HG03097 (cell line): ENCODE results near the gene SLC31A2.

Experiments
- ATAC-seq: cut with Tn5 transposase; IDR thresholded peaks from one replicate; pipeline ENCODE4 v1.9.1; 2021; ENCODE audit not compliant: unreplicated experiment, low FRiP score

The SLC31A2 gene

GRCh38 chr9:113184539-113184938 lies 33.7 kb downstream of the SLC31A2 start:
- no peak for ATAC-seq

DNA sequence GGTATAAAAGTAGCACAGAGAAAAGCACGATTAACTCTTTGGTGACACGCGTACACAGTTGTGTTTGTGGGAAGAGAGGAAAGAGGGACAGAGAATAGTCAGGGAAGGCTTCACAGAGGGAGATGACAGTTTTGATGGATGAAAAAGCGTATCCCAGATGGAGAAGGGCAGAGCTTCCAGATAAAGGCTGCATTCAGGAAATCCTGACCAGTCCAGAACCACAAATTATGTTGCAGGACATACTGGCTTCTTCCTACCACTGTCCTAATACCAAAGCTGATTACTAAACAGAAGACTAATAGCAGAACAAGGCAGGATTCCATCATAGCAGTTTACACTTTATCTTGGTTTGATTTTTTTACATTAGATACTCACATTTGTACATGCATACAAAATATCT lies 34.5 kb downstream of the SLC31A2 start:
- ATAC-seq: no peak

- no peak for ATAC-seq
Observed at GRCh38 chr9:113186137-113186755, 35.4 kb downstream of the SLC31A2 start.

GRCh38 chr9:113187929-113188595 lies 37.3 kb downstream of the SLC31A2 start:
- no peak for ATAC-seq

DNA sequence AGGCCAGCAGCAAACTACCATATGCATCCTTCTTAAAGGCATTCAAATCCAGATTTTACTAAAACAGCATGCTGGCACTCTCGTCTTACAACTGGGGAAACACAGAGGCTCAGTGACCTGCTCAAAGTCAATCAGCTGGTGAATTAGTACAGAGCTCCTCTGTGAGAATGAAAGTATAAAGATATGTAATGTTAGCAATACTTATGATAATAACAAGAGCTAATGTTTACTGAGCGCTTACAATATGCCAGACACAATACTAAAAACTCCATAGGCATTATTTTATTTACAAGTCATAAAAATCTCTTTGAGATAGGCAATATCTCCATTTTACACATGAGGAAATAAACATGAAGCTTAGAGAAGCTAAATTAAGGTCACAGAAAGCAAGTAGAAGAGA lies 41.6 kb downstream of the SLC31A2 start:
- no peak for ATAC-seq

DNA sequence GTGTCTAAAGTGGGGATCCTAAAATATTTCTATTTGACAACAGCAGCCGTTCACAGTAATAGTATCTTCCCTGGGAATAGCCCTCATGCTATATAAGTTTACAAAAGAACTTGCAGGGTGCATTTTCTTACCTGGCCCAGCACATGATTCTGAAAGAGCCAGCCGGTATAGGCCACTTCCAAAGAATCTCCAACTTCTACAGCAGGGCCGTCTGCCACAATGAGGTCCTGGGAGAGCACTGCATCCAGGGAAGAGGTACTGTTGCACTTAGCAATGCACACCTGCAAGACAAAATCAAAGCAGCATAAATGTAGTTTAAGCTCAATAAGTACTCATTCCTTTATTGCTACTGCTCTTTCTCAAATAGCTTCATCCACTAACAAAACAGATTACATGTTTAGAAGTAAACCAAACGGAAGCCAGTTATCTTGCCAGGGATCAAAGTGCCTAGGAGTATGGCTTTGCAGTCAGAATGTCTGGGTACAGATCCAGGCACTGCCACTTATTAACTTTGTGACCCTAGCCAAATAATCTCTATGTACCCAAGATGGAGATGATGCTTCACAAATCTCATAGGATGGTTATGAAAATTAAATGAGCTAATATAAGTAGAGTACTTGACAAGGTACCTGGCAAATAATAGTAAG lies 49.0 kb downstream of the SLC31A2 start:
- no peak for ATAC-seq

DNA sequence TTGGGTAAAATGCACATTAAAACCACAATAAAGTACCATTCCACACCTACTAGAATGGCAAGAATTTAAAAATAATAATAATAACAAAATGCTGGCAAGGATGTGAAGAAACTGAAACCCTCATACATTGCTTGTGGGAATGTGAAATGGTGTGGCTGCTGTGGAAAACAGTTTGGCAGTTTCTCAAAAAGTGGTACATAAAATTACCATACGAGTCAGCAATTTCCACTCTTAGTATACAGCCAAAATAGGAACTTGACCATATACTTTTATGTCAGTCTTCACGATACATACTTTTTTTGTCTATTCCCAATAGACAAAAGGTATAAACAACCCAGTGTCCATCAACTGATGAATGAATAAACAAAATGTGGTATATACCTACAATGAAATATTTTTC lies 54.6 kb downstream of the SLC31A2 start:
- no peak for ATAC-seq

- ATAC-seq: no peak
Observed at GRCh38 chr9:113205861-113206260, 55.1 kb downstream of the SLC31A2 start.

DNA sequence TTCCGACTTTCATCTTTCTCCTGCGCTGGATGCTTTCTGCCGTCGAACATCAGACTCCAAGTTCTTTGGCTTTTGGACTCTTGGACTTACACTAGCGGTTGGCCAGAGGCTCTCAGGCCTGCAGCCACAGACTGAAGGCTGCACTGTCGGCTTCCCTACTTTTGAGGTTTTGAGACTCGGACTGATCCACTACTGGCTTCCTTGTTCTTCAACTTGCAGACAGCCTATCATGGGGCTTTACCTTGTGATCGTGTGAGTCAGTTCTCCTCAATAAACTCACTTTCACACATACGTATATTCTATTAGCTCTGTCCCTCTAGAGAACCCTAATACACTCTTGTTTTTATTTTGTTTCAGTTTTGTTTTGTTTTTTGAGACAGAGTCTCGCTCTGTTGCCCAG lies 60.0 kb downstream of the SLC31A2 start:
- ATAC-seq: no peak
